K562 treated with DMSO at 1 percent for 24 hours (cell line): ENCODE data around the gene MRTO4. TPM values are rescaled to one million over a fixed set of nuclear protein-coding genes. Genes with fewer than 3 reads are reported as not detected.

Experiments used
- total RNA-seq: library from RNA; unstranded; fragments of 300-600 nt; gene quantifications from 2 replicates; pipeline ENCODE4 v1.2.3, GENCODE V29; 2022; ENCODE audit warnings: low read depth; ENCODE audit not compliant: insufficient read depth

Gene MRTO4
- total RNA-seq = 27.9 and 29.0 TPM in 2 replicates

DNA sequence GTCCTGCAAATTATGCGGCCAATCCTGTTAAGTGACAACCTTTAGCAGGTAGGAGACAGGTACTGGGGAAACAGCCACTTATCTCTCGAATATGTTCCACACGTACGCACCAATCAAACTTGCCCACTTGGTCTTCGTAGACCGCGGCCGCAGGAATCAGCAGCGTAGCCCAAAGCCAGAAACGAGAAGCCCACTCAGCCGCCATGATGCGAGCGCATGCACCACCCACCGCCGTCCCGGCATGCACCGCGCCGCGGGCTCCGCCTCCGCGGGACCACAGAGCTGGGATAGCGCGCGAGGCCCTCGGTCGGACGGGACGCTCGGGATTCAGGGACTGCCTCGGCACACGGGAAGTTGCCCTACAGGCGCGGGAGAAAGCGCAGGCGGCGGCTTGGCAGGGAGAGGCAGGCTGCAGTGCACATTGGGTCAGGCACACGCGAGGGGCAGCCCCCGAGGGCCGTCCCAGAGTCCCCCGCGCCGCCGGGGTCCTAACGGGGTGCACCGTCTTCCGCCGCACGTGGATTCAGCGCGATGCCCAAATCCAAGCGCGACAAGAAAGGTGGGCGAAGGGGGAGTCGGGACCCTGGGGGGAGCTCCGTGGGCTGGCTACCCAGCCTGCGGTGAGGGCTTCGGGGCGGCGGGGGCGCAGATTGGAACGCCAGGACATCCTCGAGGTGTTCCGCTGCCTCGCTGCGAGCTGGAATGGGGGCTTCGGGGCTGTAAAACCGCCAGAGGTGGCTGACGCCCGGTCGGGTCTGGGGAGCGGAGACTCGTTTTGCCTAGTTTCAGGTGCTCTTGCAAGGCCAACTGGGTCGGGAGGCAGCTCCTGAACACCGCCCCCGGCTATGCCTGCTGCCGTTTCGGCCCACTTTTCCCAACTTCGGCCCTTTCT, at the start of gene MRTO4, which contains the start of gene EMC1:
Gene MRTO4, plus strand, starts transcription at position 501 of the 892 bp plus-strand sequence. Its CDS starts 31 bp downstream, at position 532.
Gene EMC1, minus strand, starts transcription at position 220 of the 892 bp plus-strand sequence. Its CDS starts 15 bp downstream, at position 205.

DNA sequence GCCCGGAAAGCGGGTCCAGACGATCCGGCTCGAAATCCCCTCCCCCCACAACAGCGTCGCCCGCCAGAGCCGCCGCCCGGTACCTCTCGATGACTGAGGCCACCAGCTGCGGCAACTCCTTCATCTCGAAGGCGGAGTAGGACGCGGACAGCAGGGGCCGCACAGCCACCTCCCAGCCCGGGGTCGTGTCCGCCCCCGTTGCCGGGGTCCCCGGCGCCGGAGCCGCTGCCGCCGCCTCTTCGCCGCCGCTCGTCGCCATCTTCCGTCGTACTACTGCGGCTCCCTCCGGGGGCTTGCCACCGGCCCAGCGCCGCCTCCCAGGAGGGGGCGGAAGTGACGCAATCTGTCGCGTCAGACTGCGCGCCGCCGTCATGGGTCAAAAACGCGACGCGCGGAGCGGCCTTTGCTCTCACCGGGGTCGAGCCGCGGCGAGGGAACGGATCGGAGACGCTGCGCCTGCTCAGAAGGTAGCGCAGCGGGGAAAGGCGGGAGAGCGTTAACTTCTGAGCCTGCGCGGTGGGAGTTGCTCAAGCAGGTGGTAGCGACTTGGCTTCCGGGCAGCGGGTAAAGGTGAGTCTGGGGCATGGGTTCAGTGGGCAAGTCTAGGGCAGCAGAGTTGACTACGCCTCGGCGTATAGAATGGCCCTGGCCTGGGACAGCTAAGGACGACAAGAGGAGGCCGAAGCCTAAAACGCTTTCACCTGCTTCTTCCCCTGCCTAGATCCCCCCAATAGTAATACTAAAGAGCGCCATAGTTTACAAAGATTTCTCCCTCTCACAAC, 41.4 kb upstream of the MRTO4 start, which contains the start of gene UBR4:
Gene UBR4, minus strand, starts transcription at position 277 of the 782 bp plus-strand sequence. Its CDS starts 18 bp downstream, at position 259.

DNA sequence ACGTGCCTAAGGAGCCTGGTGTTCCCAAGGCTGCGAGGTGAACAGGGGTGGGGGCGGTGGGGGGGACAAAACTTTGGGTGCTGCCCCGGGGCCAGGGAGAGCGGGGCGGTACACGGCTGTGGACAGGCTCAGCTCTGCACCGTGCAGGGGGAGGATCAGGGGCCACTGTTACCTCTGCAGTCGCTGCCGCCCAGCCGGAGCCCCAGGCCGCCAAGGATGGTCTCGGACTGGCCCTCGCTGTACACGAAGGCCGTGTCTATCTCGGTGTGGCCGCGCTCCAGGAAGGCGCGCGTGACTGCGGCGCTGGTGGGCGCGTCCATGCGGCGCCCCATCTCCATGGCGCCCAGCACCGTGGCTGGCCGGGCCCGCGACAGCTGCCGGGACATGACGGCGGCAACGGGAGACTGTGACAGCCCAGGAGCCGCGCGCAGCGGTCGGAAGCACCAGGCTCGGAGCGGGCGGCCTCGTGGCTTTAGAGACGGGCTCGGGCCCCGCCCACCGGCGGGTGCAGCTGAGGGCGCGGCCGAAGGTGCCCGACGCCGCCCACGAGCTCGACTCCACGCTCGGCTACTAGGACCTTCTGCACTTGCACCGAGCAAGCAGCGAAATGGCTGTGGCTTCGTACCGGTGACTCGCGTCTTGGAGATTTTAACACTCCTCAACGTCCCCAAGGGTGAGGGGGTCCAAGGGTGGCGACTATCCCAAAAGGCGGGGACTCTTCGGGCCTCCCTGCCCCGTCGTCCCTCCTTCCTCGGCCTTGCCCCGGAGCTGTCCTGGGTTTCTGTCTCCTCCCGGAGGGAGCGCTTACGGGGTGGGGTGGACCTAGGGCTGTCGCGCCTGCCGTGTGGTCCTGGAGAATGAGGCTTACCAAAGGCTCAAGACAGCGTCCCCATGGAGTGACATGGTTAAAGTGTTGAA, 37.0 kb downstream of the MRTO4 start, which contains the start of gene AKR7A3:
Gene AKR7A3, minus strand, starts transcription at position 447 of the 918 bp plus-strand sequence. Its CDS starts 61 bp downstream, at position 386.

Other genes starting within 250 kb of the MRTO4 start
- 202 and 237 TPM in 2 replicates for gene UBR4, start 41.5 kb upstream of the MRTO4 start, total RNA-seq
- gene EMC1, start 281 bp upstream of the MRTO4 start, total RNA-seq = 27.3 and 30.9 TPM in 2 replicates
- 0.85 and 1.7 TPM in 2 replicates for gene AKR7A3, start 37.0 kb downstream of the MRTO4 start, total RNA-seq
- 216 and 233 TPM in 2 replicates for gene AKR7A2, start 60.3 kb downstream of the MRTO4 start, total RNA-seq
- 67.1 and 73.5 TPM in 2 replicates for gene SLC66A1, start 60.5 kb downstream of the MRTO4 start, total RNA-seq
- gene CAPZB, start 233.7 kb downstream of the MRTO4 start, total RNA-seq = 265 and 271 TPM in 2 replicates